HCT116 (cell line): ENCODE data around the gene ALDH4A1.

Experiments used
- CTCF ChIP-seq, 3 experiments: fragments of 200-600 bp in 1 of 3; sonication (generic) in 1 of 3; IDR thresholded peaks in 2 of 3; conservative IDR thresholded peaks in 1 of 3; 2 replicates each; pipeline ENCODE4 v1.5.1; 2012 to 2017; ENCODE audit warnings: low read depth in 2 of 3, low read length in 2 of 3, antibody characterized with exemption in 1 of 3, borderline replicate concordance in 1 of 3, control low read depth in 1 of 3, mild to moderate bottlenecking in 1 of 3, mixed read lengths in 1 of 3, mixed run types in 1 of 3, moderate library complexity in 1 of 3; ENCODE audit not compliant: insufficient read depth in 1 of 3
- EGR1 ChIP-seq: IDR thresholded peaks from 2 replicates; pipeline ENCODE4 v1.6.1; 2012; ENCODE audit warnings: low read depth
- EZH2phosphoT487 ChIP-seq: fragments of 200-600 bp; IDR thresholded peaks from 2 replicates; pipeline ENCODE4 v1.6.1; 2018; ENCODE audit warnings: antibody characterized with exemption, borderline replicate concordance
- JUND ChIP-seq: IDR thresholded peaks from 2 replicates; pipeline ENCODE4 v1.6.1; 2012
- POLR2A ChIP-seq: IDR thresholded peaks from 2 replicates; pipeline ENCODE4 v1.7.0; 2011; ENCODE audit warnings: borderline replicate concordance; ENCODE audit not compliant: insufficient read depth, insufficient read length; ENCODE audit errors: extremely low read depth
- POLR2AphosphoS5 ChIP-seq: IDR thresholded peaks from 2 replicates; pipeline ENCODE4 v1.6.1; 2011; ENCODE audit warnings: mild to moderate bottlenecking, low read depth, low read length, moderate library complexity
- RAD21 ChIP-seq: IDR thresholded peaks from 2 replicates; pipeline ENCODE4 v1.6.1; 2012; ENCODE audit warnings: low read depth, mild to moderate bottlenecking
- REST ChIP-seq: IDR thresholded peaks from 2 replicates; pipeline ENCODE4 v1.6.1; 2012; ENCODE audit warnings: low read depth
- SIN3A ChIP-seq: IDR thresholded peaks from 2 replicates; pipeline ENCODE4 v1.6.1; 2012; ENCODE audit warnings: low read depth
- SP1 ChIP-seq: IDR thresholded peaks from 2 replicates; pipeline ENCODE4 v1.6.1; 2012; ENCODE audit warnings: low read depth

- TF ChIP-seq CTCF (IDR thresholded peaks at IDR 0.05 in 2 of 3, conservative IDR thresholded peaks at IDR 0.05 in 1 of 3; ENCODE audit: borderline replicate concordance in 1 of 3, insufficient read depth in 1 of 3, low read depth in 2 of 3, low read length in 2 of 3) (no peak), JUND (no peak), REST (no peak), SIN3A (no peak), POLR2AphosphoS5 (no peak), POLR2A (no peak), SP1 (no peak), EGR1 (no peak), EZH2phosphoT487 (no peak), RAD21 (no peak)
Measured at GRCh38 chr1:18907917-18908845, 5.8 kb upstream of the ALDH4A1 start.
